NB4 (cell line): ENCODE measurements around the gene LGALS7.
"Not testable (repeated sequence)": the region's sequence is repeated elsewhere in the genome, so short reads cannot be mapped to it uniquely, and the experiment has no call there.

Source experiments
- DNase-seq: peaks from one replicate; pipeline ENCODE4 v3.0.0; 2010; ENCODE audit warnings: low read depth
- H3K4me3 ChIP-seq: one replicate; pipeline ENCODE4 v1.5.1; 2011; ENCODE audit warnings: mild to moderate bottlenecking, low read depth, low read length, moderate library complexity
- MAX ChIP-seq: IDR thresholded peaks from 2 replicates; pipeline ENCODE4 v1.6.1; 2011; ENCODE audit warnings: low read depth, low read length
- MYC ChIP-seq: IDR thresholded peaks from 2 replicates; pipeline ENCODE4 v1.6.1; 2011; ENCODE audit warnings: low read depth, low read length
- POLR2A ChIP-seq: IDR thresholded peaks from 2 replicates; pipeline ENCODE4 v1.6.1; 2011; ENCODE audit warnings: mild to moderate bottlenecking; ENCODE audit not compliant: insufficient read length; ENCODE audit errors: extremely low read depth
- TF ChIP-seq, protein P1 (sequence below): IDR thresholded peaks from one replicate; pipeline ENCODE4 v1.5.1; 2012; ENCODE audit warnings: low read depth, low read length

Gene LGALS7

GRCh38 chr19:38806371-38806770, 33.1 kb upstream of the LGALS7 start:
- no peak for DNase-seq
- H3K4me3 ChIP-seq, result no peak overlapping the region
- TF ChIP-seq MYC (no peak), POLR2A (no peak), MAX (no peak)
- TF ChIP-seq, protein P1, sequence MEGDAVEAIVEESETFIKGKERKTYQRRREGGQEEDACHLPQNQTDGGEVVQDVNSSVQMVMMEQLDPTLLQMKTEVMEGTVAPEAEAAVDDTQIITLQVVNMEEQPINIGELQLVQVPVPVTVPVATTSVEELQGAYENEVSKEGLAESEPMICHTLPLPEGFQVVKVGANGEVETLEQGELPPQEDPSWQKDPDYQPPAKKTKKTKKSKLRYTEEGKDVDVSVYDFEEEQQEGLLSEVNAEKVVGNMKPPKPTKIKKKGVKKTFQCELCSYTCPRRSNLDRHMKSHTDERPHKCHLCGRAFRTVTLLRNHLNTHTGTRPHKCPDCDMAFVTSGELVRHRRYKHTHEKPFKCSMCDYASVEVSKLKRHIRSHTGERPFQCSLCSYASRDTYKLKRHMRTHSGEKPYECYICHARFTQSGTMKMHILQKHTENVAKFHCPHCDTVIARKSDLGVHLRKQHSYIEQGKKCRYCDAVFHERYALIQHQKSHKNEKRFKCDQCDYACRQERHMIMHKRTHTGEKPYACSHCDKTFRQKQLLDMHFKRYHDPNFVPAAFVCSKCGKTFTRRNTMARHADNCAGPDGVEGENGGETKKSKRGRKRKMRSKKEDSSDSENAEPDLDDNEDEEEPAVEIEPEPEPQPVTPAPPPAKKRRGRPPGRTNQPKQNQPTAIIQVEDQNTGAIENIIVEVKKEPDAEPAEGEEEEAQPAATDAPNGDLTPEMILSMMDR, result no peak

DNA sequence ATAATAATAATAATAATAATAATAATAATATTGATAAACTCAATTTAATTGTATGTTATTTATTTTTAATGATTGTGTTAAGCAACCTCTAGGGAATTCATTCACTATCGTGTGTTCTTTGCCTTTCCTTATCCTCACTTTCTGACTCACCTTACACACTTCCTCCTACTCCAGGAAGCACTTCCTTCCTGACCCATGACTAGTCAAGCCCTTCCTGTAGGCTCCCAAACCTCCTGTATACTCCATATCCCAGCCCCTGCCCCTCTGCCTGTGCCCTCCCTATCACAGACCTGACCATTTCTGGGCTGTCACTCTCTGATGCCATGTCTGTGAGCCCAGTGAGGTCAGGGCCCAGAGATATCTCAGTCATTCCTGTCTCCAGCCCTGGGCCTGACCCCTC, 31.9 kb upstream of the LGALS7 start:
- TF ChIP-seq MAX, result no peak
- TF ChIP-seq, protein P1, result no peak
- no peak overlapping the region for H3K4me3 ChIP-seq
- DNase-seq, result no peak

GRCh38 chr19:38803543-38803942, 30.2 kb upstream of the LGALS7 start:
- DNase-seq, result no peak
- H3K4me3 ChIP-seq, result no peak overlapping the region
- TF ChIP-seq MAX (no peak), MYC (no peak)

DNA sequence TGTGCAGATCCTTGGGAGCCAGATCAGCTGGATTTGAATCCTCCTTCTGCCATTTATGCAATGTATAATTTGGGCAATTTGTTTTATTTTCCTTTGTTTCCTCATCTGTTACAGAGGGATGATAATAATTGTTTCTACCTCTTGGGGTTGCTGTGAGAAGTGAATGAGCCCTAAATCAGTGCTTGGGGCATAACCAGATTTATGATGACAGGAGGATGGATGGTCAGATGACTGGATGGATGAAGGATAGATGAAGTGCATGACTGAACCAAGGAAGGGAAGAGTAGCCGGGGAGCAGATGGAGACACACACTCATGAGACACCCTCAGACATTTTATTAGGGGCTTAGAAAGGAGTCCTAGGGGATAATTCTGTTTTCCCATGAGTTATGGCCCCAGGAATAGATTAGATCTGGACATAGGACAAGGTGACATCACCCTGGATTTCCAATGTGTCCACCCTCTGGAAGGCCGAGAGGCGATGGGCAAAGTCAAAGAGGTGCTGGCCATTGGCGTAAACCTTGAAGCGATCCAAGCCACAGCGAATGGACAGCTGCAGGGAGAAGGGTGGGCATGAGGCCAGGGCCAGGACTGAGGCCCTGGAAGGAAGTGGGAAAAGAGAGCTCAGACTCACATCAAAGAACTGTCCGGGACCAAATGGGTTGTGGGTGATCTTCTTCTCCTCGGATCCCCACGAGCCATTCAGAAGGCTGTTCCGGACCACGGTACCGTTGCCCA, 28.2 kb upstream of the LGALS7 start:
- H3K4me3 ChIP-seq, result no peak overlapping the region
- DNase-seq, result no peak
- TF ChIP-seq, protein P1, result no peak
- TF ChIP-seq MAX, result no peak
- TF ChIP-seq MYC, result no peak
- TF ChIP-seq POLR2A, result no peak

DNA sequence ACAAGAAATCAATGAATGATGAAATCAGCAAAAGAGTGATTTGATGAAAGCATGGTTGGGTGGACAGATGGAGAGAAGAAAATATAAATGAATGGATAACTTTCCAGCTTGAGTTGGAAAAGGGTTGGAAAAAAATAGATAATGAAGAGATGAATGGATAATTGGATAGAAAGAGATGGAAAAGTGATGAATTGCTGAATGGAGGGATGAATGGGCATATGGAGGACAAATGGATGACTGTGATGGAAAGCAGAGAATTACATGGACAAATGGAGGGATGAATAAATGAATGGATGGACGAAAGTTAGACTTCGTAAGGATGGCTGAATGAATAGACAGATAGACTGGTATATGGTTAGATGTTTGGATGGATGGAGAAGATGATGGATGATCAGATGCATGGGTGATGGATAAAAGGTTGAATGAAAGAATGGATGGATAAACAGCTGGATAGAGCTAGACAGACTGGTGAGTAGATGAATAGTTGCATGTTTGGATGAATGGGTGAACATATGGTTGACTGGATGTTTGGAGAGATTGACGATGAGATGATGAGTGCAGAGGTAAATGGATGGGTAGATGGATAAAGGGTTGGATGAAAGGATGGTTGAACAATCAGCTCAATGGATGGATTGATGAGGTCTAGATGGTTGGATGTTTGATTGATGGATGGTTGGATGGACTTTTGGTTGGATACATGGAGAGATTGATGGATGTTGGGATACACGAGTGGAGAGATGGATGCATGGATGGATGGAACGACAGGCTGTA, 27.4 kb upstream of the LGALS7 start:
- no peak for DNase-seq
- H3K4me3 ChIP-seq, result no peak overlapping the region
- TF ChIP-seq, protein P1, result no peak
- TF ChIP-seq MYC, result no peak
- no peak for TF ChIP-seq POLR2A
- no peak for TF ChIP-seq MAX

DNA sequence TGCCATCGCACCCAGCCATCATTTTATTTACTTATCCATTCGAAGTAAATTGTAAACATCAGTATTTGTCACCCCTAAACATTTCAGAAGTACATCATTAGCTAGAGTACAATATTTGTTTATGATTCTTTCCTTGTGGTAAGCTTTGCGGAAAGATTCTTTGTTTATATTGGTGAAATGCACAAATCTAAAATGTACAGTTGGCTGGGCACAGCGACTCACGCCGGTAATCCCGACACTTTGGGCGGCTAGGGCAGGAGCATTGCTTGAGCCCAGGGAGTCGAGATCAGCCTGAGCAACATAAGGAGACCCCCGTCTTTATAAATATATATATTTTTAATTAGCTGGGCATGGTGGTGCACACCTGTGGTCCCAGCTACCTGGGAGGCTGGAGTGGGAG, 25.8 kb upstream of the LGALS7 start:
- no peak overlapping the region for H3K4me3 ChIP-seq
- no peak for DNase-seq
- TF ChIP-seq POLR2A, result no peak

DNA sequence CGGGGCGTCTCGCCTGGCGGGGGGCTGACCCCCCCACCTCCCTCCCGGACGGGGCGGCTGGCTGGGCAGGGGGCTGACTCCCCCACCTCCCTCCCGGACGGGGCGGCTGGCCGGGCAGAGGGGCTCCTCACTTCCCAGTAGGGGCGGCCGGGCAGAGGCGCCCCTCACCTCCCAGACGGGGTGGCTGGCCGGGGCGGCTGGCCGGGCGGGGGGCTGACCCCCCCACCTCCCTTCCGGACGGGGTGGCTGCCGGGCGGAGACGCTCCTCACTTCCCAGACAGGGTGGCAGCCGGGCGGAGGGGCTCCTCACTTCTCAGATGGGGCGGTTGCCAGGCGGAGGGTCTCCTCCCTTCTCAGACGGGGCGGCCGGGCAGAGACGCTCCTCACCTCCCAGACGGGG, 24.5 kb upstream of the LGALS7 start:
- not testable (repeated sequence) for DNase-seq, H3K4me3 ChIP-seq
